RCC 7860 (cell line): Measurements from ENCODE around the gene SMOC1.
"Not testable (repeated sequence)": the region's sequence is repeated elsewhere in the genome, so short reads cannot be mapped to it uniquely, and the experiment has no call there.

Experiments used
- DNase-seq: peaks from one replicate; pipeline ENCODE4 v3.0.0-alpha.2; 2015; ENCODE audit warnings: low spot score
- FAIRE-seq: peaks from 2 replicates; lab custom pipeline; 2012; peaks lifted over from hg19 to GRCh38; lab: Jason Lieb, UNC

The SMOC1 gene

GRCh38 chr14:69896972-69897371 is 17.8 kb downstream of the SMOC1 start:
- DNase-seq (no peak), FAIRE-seq (no peak)

GRCh38 chr14:69900603-69901002 is 21.4 kb downstream of the SMOC1 start:
- no peak for FAIRE-seq

GRCh38 chr14:69901113-69901951 is 22.1 kb downstream of the SMOC1 start:
- DNase-seq (no peak), FAIRE-seq (no peak)

More at GRCh38 chr14:69900603-69901002, 21.4 kb downstream of the SMOC1 start:
- DNase-seq = no peak

GRCh38 chr14:69903046-69903445 is 23.8 kb downstream of the SMOC1 start:
- FAIRE-seq, DNase-seq: not testable (repeated sequence)

- DNase-seq (no peak), FAIRE-seq (no peak)
Observed at GRCh38 chr14:69904246-69904645, 25.0 kb downstream of the SMOC1 start.

GRCh38 chr14:69906201-69906600 is 27.0 kb downstream of the SMOC1 start:
- FAIRE-seq (no peak), DNase-seq (no peak)

- DNase-seq (no peak), FAIRE-seq (no peak)
Observed at GRCh38 chr14:69909826-69910550, 30.8 kb downstream of the SMOC1 start.

- FAIRE-seq = no peak
- no peak for DNase-seq
Observed at GRCh38 chr14:69910871-69911270, 31.7 kb downstream of the SMOC1 start.

- FAIRE-seq = no peak
- DNase-seq = no peak
Observed at GRCh38 chr14:69913686-69914085, 34.5 kb downstream of the SMOC1 start.

- FAIRE-seq (no peak), DNase-seq (no peak)
Observed at GRCh38 chr14:69916396-69916795, 37.2 kb downstream of the SMOC1 start.

- FAIRE-seq = no peak
- DNase-seq = no peak
Observed at GRCh38 chr14:69917287-69917686, 38.1 kb downstream of the SMOC1 start.

- no peak for DNase-seq
- FAIRE-seq = no peak
Observed at GRCh38 chr14:69919815-69920214, 40.6 kb downstream of the SMOC1 start.

- FAIRE-seq = no peak
Observed at GRCh38 chr14:69921052-69921451, 41.8 kb downstream of the SMOC1 start.

GRCh38 chr14:69922198-69922597 is 43.0 kb downstream of the SMOC1 start:
- DNase-seq (no peak), FAIRE-seq (no peak)

More at GRCh38 chr14:69921052-69921451, 41.8 kb downstream of the SMOC1 start:
- peak; percentile 34 for DNase-seq

GRCh38 chr14:69924201-69924600 is 45.0 kb downstream of the SMOC1 start:
- DNase-seq (no peak), FAIRE-seq (no peak)

- no peak for FAIRE-seq
- no peak for DNase-seq
Observed at GRCh38 chr14:69928111-69928523, 48.9 kb downstream of the SMOC1 start.

- FAIRE-seq = no peak
- no peak for DNase-seq
Observed at GRCh38 chr14:69930780-69931379, 51.7 kb downstream of the SMOC1 start.

- DNase-seq (no peak), FAIRE-seq (no peak)
Observed at GRCh38 chr14:69931960-69932359, 52.7 kb downstream of the SMOC1 start.

GRCh38 chr14:69932391-69932790 is 53.2 kb downstream of the SMOC1 start:
- DNase-seq (no peak), FAIRE-seq (no peak)

- FAIRE-seq = no peak
Observed at GRCh38 chr14:69933623-69934275, 54.5 kb downstream of the SMOC1 start.

More at GRCh38 chr14:69933623-69934275, 54.5 kb downstream of the SMOC1 start:
- DNase-seq = no peak
